Measurements from ENCODE around the gene GNPDA1.
"Not testable (repeated sequence)": the region's sequence is repeated elsewhere in the genome, so short reads cannot be mapped to it uniquely, and the experiment has no call there.

Gene GNPDA1

GRCh38 chr5:142012792-142013388 is at the start of gene GNPDA1:
Gene GNPDA1 (minus strand): TSS chr5:142013027. CDS start chr5:142012035, 992 bp downstream.
- intact Hi-C loops (cut with DNase I), result loop anchor here (5.0 kb wide), 2 partner anchors 49 to 129 kb away; no protein-coding TSS in a partner anchor
- DNase-seq, result peak; percentile 52 to 92 (median 83)

GRCh38 chr5:142059304-142059940 is 46.6 kb upstream of the GNPDA1 start:
- peak in 1 of 42 donors; percentile 45 for DNase-seq
- intact Hi-C loops (cut with DNase I), result no loop called here

- intact Hi-C loops (cut with DNase I), result no loop called here
- DNase-seq, result no peak
Observed at GRCh38 chr5:142057697-142058056, 44.9 kb upstream of the GNPDA1 start.

GRCh38 chr5:142056816-142057696 is 44.2 kb upstream of the GNPDA1 start:
- peak in 40 of 42 donors; percentile 31 to 82 (median 62) for DNase-seq
- intact Hi-C loops (cut with DNase I), result no loop called here

- no peak for DNase-seq
- intact Hi-C loops (cut with DNase I), result no loop called here
Observed at GRCh38 chr5:142055301-142055700, 42.5 kb upstream of the GNPDA1 start.

GRCh38 chr5:142053426-142054151 is 40.8 kb upstream of the GNPDA1 start:
- intact Hi-C loops (cut with DNase I), result loop anchor here (5.0 kb wide), 1 partner anchor 36 kb away; no protein-coding TSS in a partner anchor
- peak in 19 of 42 donors; percentile 17 to 75 (median 40) for DNase-seq

- intact Hi-C loops (cut with DNase I), result loop anchor here (5.0 kb wide), 1 partner anchor 35 kb away; no protein-coding TSS in a partner anchor
- not testable (repeated sequence) for DNase-seq
Observed at GRCh38 chr5:142052026-142052425, 39.2 kb upstream of the GNPDA1 start.

- intact Hi-C loops (cut with DNase I), result no loop called here
Observed at GRCh38 chr5:142048272-142048671, 35.4 kb upstream of the GNPDA1 start.

GRCh38 chr5:142046191-142046590 is 33.4 kb upstream of the GNPDA1 start:
- intact Hi-C loops (cut with DNase I), result no loop called here
- DNase-seq, result no peak

More at GRCh38 chr5:142048272-142048671, 35.4 kb upstream of the GNPDA1 start:
- DNase-seq, result no peak

GRCh38 chr5:142040881-142041280 is 28.1 kb upstream of the GNPDA1 start:
- intact Hi-C loops (cut with DNase I); DNase-seq: not testable (repeated sequence)

- DNase-seq, result peak in 1 of 42 donors; percentile 12
- intact Hi-C loops (cut with DNase I), result no loop called here
Observed at GRCh38 chr5:142040285-142040684, 27.5 kb upstream of the GNPDA1 start.

GRCh38 chr5:142038735-142039134 is 25.9 kb upstream of the GNPDA1 start:
- no peak for DNase-seq
- intact Hi-C loops (cut with DNase I), result no loop called here

- DNase-seq; intact Hi-C loops (cut with DNase I): not testable (repeated sequence)
Observed at GRCh38 chr5:142037599-142037998, 24.8 kb upstream of the GNPDA1 start.

GRCh38 chr5:142036918-142037317 is 24.1 kb upstream of the GNPDA1 start:
- intact Hi-C loops (cut with DNase I), result no loop called here
- peak in 1 of 42 donors; percentile 34 for DNase-seq

- peak in 1 of 42 donors; percentile 16 for DNase-seq
- intact Hi-C loops (cut with DNase I), result no loop called here
Observed at GRCh38 chr5:142034994-142035393, 22.2 kb upstream of the GNPDA1 start.

GRCh38 chr5:142033632-142034567 is 21.1 kb upstream of the GNPDA1 start:
- intact Hi-C loops (cut with DNase I), result not testable (repeated sequence)

GRCh38 chr5:142032747-142033631 is 20.2 kb upstream of the GNPDA1 start:
- intact Hi-C loops (cut with DNase I), result no loop called here
- DNase-seq, result peak in 1 of 42 donors; percentile 13

More at GRCh38 chr5:142033632-142034567, 21.1 kb upstream of the GNPDA1 start:
- DNase-seq, result peak in 1 of 42 donors; percentile 18

All from head of caudate nucleus (tissue), 42 donors.